HG03066 (cell line): ENCODE measurements around the gene SLCO2A1.

Source experiments
- ATAC-seq: cut with Tn5 transposase; IDR thresholded peaks from one replicate; pipeline ENCODE4 v1.9.1; 2021; ENCODE audit warnings: low read depth; ENCODE audit not compliant: unreplicated experiment

The SLCO2A1 gene

DNA sequence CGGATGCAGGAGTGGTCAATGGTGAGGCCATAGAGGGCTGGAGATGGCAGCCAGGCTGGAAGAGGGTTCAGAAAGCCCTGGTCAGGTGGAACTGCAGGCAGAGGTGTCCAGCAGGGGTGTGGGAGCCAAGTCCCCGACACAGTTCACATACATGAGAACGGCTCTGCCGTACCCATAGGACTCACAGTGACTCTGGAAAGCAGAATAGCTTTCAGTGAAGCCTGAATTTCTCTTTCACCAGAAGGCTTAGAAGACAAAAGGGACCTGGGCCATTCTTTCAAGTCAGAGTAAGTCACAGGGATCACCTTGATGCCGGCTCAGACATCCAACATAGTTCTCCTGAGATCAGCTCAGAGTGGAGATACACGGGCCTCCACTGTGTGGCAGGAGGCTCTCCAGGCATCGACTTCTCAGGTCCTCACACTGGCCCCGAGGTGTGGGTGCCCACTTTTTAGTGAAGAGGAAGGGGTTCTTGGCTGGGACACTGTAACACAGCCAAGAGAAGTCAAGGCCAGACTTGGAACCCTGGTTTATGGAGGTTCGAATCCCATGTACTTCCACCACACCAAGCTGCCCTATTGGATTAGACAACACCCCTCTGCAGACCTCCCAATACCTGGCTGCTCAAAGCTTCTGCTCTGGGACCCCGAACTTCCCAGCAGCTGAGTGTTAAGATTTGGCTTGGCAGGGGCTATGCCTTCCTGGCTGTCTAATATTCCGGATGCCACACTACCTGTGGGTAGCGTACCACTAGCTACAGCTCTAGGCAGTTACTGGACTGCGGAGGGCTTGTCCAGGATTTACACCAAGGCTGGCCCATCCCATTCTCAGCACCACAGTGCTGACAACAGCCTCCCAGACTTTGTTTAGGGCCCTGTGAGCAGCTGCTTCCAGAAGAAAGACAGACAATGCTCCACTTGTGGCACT, 93.6 kb downstream of the SLCO2A1 start:
- ATAC-seq, result no peak

DNA sequence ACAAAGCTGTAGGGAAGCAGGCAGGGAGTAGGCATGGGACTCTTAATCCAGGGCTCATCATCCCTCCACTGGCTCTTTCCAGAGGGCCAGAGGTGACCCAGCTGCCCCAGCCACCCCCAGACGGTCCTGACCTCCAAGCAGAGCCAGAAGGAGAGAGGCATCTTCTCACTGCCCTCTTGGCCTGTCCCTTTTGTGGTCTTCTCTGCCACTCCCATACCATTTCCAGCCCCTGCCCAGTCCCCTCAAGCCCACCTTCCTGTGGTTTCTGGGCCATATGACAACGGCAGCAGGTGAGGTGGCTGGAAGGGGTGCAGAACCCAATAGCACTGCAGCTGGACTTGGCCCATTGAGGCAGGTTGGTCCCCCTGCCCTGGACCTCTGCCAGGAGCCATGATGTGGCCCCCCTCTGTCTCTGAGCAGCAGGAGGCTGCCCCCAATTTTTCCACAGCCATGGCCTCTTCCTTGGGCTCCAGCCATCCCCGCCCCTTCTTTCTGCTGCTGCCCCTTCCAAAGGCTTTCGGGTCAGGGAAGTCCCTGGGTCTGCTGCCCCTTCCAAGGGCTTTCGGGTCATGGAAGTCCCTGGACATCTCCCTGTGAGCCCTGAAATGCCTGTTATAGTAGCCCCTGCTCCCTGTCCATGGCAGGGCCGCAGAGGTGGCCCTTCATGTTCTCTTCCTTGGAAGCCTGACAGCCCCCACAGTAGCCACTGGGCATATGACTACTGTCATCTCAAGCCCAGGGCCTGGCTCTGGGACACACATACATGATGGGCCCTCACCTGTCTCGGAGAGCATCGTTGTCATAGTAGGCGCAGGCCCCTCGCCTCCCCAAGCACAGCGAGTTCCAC, 94.5 kb downstream of the SLCO2A1 start:
- ATAC-seq, result no peak

DNA sequence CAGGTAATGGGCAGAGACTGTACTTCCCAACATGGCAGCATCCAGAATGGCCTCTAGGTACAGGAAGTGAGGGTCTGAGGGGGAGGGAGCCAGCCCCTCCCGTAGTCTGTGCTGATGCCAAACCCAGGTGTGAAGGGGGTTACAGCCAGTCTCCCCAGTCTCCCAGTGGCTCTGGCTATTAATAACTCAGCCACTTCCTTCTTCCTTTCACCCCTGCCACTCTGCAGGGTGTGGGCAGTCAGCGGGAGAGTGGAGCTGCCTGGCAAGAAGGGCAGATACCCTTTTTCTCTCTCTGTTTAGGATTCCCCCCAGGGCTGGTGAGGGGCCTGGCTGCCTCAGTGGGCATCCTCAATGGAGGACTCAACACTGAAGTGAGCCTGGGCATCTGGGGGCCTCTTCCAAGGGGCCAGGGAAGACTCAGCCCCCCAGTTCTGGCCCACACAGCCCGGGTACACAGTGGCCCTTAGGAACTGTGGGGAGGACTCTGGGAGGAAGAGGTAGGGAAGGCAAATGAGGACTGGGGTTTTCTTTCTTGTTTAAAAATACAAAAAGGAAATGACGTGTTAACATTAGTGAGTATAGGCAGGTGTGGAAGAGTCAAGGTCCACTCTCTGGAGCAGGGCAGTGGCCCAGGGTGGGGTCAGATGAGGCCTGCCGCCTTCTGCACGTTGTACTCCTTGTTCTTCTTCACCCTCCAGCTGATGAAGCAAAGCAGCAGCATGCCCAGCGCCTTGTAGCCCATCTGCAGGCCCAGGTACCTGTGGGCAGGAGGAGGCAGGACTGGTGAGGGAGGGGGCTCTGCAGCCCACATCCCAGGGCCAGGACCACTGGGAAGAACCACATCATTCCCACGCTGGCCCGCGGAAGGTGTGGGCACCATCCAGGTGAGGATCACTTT, 95.4 kb downstream of the SLCO2A1 start:
- ATAC-seq, result no peak

DNA sequence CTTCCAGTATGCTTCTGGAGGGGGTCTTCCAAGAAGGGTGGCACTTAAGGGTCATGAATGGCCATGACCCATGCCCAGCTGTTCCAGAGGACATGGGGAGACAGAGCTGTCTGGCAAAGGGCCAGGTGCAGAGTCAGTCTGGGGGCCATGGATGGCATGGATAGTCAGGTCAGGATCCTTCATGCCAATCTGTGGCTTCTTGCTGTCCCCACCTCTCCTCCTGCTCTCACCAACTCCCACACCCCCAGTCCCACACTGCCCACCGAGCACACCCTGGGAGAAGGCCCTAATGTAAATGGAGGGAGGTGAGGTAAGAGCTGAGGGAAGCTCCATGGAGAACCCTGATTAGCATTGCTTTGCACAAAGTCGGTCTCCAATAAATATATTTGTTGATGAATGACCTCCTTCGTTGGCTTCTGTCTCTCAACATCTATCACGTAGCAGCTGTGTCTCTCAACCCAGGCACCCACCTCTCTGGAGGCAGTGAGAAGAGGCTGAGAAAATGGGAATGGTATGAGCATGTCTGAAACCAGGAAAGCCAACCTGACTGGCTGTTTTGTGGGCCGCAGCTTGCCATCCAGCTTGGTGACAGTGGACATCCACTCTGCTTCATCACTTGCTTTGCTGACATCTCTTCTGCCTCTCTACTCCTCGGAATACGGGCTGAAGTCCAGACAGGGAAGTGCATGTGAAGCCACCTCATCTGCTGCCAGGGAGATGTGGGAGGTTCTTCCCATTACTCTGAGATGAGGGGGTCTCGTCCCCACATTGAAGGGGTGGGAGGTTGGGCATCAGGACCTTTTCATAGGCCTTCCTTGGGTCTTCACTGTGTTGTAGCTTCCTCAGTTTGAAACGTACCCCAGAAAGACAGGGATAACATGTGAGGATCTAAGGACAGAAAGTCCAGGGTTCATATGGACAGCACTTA, 96.4 kb downstream of the SLCO2A1 start:
- no peak for ATAC-seq

DNA sequence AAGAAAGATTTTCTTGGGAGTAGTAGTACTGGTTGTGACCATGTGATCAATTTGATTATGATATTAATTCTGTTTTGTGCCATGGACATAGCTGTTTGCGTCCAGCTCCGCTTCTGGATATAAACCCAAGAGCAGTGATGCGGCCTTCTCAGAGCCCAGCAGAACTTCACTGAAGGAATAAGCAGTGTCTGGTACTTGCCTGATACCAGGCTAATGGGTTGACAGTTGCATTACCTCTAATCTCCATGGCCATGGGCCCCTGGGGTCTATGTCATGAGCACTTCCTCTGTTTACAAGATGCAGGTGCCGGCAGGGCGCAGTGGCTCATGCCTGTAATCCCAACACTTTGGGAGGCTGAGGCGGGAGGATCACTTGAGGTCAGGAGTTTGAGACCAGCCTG, 97.7 kb downstream of the SLCO2A1 start:
- ATAC-seq, result no peak

DNA sequence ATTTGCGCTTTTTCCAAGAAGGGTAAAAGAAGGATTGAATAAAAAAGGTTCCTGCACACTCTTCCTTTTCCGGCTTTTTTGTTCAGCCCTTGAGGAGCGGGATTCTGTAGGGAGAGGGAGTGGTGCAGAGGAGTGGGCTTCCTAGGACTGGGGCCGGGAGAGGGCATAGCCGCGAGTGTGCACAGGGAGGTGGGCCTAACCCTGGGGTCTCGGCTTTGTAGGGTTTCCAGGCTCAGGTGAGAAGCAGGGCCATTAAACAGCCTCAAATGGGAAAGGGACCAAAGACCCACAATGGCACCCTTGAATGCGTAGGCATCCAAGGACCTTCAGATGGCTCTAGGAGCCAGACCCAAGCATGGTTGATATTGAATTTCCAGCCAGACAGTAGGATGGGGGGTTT, 98.6 kb downstream of the SLCO2A1 start:
- no peak for ATAC-seq

DNA sequence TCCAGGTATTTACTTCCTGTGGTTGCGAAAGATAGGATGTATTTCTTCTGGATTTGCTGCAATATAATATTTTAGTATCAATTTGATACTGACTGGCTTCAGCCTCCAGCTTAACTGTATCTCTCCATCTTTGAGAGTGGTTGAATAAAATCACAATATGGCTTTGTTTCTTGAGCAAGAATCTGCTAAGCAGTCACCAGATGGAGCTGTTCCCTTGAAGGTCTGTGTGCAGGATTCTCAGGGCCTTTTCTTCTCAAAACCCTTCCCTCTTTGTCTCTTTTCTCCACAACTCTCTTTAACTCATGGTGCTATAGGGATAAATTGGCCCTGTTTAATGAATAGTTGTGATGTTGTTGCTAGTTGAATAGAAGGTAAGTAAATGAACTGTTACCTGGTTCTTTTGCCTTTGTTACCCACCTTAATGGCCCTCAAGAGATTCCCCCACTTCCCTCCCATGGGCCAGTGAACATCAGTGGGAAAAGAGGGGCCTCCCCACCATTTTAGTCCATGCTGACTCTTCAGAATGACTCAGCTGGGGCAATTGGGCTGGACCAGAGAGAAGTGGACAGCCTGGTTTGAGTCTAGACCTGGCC, 99.3 kb downstream of the SLCO2A1 start:
- no peak for ATAC-seq

DNA sequence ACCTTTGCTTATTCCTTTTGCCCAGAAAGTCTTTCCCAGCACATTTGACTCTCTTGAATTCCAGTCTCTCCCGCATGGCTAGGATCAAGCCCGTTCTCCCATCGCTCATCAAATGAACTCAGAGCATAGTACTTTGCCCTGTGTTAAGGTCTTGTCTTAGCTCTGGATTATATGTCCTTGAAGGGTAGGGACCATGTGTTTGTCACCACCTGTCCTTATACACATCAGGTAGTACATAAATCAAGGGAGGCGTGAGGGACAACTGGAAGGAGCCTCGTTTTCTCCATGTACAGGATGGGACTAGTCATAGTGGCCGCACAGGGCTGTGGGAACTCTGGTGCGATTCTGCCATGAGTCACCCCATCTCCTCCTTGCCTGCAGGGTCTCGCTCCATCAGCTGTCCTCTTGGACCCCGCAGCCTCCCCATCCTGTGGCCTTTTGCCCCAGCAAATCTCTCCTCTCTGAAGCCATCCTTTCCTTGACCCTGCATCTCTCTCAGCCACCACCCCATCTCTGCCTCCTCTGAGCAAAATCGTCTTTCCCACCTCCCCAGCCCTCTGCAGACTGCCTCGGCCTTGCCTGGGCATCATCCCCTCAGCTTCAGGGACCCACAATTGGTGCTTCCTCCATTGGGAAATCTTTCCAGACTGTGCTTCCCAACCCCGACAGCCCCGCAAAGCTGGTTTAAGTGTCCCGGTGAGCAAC, 100.7 kb downstream of the SLCO2A1 start:
- no peak for ATAC-seq

DNA sequence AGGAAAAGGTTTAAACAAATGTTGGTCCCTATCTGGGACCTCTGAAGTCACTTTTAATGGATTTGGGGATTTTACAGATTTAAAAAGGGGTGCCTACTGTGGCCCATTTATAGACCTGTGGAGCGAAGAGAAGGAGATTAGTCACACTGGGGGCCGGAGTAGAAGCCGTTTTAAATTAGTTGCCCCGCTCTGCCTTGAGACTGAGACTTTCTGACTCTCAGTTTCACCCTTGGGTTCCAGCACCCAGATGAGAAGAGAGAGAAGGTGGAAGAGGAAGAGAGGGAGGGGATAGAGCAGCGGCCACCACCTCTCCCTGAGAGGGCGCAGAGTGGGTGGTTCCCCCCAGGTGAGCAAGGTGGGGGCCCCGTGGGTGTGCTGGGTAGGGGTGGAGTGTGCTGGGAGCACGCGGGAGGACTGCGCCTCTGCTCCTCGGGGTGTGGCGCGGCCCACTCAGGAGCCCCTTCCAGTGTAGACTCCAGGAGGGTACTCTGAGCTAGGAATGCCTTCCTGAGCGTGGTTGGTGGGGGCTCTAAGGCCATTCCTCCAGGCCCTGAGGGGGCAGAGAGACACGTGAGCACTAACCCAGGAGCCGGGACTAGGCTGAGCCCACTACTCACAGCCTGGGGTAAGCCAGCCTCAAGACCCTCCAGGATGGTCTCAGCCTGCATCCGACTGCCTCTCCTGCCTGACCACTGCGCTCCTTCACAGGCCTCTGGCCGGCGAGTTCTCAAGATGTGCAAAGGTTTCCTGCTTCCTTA, 101.4 kb downstream of the SLCO2A1 start:
- no peak for ATAC-seq

DNA sequence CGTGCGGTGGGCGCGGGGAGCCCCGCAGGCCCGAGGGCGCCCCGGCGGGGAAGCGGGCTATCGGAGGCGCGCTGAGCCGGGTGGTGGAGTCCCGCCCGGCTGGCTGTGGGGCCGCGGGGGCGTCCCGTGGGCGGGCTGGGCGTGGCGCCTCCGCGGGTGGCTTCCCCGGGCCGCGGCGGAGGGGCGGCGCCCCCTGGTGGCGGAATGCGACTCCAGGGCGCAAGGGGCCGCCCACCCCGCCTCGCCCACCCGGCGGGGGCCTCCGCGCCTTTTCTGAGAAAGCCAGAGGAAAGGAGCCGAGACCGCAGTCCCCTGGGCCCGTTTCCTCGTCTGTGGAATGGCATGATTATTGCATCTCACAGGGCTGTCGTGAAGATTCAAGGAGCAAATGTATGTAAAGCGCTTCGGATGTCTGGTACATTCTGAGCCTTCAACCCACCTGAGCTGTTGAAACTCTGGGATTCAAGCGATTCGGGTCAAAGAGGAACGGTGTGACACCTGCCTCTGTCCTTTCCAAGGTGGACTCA, 102.1 kb downstream of the SLCO2A1 start:
- peak; percentile 58 for ATAC-seq

DNA sequence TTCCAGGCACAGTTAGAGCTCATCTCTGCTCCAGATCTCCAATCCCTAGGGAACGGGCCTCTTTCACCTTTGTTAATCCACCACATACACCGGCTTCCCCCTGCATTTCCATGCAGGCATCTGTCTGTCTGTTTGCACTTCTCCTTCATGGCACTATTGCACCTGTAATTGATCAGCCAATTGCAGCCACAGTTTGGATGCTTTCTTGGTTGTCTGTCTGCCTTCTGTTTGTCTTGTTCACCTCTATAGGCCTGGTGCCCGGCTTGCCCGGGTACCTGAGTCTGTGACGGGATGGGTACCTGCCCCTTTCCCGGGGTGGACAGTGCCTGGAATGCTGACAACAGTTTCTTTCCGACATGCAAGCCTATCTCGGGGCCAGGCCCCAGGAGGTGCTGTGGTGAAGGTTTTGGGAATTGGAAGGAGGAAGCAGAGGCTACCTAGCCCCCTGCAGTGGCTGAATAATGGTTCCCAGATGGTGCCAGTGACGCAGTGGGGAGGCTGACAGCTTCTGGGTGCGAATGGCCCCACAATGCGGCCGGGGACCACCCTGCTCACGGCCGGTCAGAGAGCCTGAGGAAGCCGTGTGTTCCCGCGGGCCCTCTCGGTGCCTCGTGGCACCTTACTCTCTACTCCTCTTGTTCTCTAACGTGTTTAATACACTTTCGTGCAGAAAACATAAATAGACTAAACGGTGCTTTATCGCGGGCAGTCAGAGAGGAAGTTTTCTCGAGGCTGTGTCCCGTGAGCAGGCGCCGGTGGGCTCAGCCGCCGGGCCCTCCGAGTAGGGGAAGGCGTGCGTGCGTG, 102.8 kb downstream of the SLCO2A1 start:
- ATAC-seq, result peak; percentile 28

DNA sequence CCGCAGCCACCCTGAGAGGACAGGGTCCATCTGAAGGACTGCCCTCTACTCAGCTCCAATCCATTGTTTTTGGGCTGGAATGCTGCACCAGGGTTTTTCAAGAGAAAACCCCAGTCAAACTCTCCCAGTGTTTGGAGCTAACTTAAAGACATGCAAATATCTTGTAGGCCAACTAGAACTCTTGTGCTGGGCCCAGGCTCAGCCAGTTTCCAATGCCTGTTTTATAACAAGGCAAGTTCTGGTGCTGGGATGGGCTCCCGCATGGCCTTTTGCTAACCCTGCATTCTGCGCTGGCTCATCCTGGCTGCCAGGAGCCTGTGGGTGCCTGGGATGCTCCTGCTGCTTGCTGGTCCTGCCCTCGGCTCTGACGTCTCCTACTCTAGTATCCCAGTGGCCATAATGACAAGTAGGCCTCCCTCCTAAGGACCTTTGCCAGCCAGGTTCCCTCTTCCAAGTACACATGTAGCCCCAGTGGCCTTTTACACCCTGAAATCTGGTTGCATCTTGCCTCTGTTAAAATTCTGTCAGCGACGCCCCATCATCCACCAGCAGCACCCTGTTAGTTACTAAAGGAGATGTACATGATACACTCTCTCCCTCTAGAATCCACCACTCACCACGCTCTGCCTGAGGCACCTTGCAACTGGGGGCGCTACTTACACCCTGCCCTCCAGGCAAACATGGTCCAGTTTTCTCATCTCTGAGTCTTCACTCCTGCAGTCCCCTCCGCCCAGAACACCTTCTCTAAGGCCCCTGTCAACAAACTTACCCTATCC, 103.6 kb downstream of the SLCO2A1 start:
- ATAC-seq, result no peak

DNA sequence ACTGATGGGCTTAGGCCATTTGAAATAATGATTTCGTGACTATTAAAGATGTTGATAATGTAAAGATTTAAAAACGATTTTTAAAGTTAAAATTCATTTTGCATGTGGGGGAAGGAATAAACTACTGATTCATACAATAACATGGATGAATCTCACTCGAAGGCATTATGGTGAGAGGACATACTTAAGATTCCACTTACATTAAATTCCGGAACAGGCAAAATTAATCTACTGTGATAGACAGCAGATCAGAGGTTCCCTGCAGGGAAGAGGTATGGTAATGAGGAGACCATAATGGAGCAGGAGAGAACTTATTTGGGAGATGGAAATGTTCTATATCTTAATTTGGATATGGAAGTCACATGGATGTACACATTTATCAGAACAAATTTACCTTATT, 105.7 kb downstream of the SLCO2A1 start:
- ATAC-seq, result no peak

DNA sequence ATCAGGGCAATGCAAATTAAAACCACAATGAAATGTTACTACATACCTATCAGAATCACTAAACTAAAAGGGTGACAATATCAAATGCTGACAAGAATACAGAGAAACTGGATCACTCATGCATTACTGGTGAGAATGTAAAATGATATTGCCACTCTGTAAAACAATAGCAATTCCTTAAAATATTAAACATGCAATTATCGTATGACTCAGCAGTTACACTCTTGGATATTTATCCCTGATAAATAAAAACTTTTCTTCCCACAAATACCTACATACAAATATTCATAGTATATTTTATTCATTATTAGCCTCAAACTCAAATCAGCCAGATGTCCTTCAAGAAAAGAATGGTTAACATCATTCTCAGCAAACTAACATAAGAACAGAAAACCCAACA, 108.1 kb downstream of the SLCO2A1 start:
- no peak for ATAC-seq

DNA sequence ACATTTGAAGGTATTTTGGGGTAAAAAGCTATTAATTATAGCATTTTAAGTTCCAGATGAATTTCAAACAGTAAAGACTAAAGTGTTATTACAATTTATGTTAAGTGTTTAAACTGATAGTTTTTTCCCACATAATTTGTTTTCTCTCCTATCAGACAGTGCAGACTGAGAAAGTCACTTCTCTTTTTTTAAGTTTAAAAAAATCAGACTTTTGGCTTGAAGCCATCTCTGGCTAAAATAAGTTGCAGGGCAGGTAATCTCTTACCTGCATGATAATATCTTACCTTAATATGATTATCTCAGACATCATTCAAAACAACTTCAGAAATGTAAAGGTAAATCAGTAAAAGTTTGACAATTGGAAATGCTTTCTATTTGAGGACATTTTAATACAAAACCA, 112.6 kb downstream of the SLCO2A1 start:
- ATAC-seq, result no peak
